ENCODE data around the gene SARS1.

The SARS1 gene

DNA sequence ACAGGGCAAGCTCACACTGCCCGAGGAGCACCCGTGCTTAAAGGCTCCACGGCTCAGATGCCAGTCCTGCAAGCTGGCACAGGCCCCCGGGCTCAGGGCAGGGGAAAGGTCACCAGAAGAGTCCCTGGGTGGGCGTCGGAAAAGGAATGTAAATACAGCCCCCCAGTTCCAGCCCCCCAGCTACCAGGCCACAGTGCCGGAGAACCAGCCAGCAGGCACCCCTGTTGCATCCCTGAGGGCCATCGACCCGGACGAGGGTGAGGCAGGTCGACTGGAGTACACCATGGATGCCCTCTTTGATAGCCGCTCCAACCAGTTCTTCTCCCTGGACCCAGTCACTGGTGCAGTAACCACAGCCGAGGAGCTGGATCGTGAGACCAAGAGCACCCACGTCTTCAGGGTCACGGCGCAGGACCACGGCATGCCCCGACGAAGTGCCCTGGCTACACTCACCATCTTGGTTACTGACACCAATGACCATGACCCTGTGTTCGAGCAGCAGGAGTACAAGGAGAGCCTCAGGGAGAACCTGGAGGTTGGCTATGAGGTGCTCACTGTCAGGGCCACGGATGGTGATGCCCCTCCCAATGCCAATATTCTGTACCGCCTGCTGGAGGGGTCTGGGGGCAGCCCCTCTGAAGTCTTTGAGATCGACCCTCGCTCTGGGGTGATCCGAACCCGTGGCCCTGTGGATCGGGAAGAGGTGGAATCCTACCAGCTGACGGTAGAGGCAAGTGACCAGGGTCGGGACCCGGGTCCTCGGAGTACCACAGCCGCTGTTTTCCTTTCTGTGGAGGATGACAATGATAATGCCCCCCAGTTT, 36.9 kb downstream of the SARS1 start:
- no peak for DNase-seq (ENCODE audit: low read depth)

DNA sequence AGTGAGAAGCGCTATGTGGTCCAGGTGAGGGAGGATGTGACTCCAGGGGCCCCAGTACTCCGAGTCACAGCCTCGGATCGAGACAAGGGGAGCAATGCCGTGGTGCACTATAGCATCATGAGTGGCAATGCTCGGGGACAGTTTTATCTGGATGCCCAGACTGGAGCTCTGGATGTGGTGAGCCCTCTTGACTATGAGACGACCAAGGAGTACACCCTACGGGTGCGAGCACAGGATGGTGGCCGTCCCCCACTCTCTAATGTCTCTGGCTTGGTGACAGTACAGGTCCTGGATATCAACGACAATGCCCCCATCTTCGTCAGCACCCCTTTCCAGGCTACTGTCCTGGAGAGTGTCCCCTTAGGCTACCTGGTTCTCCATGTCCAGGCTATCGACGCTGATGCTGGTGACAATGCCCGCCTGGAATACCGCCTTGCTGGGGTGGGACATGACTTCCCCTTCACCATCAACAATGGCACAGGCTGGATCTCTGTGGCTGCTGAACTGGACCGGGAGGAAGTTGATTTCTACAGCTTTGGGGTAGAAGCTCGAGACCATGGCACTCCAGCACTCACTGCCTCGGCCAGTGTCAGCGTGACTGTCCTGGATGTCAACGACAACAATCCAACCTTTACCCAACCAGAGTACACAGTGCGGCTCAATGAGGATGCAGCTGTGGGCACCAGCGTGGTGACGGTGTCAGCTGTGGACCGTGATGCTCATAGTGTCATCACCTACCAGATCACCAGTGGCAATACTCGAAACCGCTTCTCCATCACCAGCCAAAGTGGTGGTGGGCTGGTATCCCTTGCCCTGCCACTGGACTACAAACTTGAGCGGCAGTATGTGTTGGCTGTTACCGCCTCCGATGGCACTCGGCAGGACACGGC, 37.8 kb downstream of the SARS1 start:
- no peak for DNase-seq (ENCODE audit: low read depth)

DNA sequence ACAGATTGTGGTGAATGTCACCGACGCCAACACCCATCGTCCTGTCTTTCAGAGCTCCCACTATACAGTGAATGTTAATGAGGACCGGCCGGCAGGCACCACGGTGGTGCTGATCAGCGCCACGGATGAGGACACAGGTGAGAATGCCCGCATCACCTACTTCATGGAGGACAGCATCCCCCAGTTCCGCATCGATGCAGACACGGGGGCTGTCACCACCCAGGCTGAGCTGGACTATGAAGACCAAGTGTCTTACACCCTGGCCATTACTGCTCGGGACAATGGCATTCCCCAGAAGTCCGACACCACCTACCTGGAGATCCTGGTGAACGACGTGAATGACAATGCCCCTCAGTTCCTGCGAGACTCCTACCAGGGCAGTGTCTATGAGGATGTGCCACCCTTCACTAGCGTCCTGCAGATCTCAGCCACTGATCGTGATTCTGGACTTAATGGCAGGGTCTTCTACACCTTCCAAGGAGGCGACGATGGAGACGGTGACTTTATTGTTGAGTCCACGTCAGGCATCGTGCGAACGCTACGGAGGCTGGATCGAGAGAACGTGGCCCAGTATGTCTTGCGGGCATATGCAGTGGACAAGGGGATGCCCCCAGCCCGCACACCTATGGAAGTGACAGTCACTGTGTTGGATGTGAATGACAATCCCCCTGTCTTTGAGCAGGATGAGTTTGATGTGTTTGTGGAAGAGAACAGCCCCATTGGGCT, 38.6 kb downstream of the SARS1 start:
- DNase-seq (ENCODE audit: low read depth), result no peak

DNA sequence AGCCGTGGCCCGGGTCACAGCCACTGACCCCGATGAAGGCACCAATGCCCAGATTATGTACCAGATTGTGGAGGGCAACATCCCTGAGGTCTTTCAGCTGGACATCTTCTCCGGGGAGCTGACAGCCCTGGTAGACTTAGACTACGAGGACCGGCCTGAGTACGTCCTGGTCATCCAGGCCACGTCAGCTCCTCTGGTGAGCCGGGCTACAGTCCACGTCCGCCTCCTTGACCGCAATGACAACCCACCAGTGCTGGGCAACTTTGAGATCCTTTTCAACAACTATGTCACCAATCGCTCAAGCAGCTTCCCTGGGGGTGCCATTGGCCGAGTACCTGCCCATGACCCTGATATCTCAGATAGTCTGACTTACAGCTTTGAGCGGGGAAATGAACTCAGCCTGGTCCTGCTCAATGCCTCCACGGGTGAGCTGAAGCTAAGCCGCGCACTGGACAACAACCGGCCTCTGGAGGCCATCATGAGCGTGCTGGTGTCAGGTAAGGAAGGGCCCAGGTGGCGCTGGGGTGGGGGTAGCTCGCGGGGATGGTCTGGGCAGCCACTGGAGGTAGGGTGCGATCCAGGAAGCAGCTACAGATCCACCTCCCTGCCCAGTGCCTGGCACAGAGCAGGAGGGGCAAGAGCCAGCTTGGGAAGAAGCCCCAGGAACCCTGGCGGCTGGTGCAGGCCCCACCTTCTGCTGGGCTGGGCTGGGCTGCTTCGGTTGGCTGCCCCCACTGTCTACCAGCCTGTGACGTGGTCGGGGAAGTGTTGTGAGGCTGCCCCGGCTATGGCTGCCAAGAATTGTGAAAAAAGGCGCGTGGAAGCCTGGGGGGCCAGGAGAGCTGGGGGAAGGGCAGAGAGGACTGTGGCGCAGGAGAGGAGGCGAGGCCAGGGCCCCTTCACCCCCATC, 39.4 kb downstream of the SARS1 start:
- no peak for DNase-seq (ENCODE audit: low read depth)

DNA sequence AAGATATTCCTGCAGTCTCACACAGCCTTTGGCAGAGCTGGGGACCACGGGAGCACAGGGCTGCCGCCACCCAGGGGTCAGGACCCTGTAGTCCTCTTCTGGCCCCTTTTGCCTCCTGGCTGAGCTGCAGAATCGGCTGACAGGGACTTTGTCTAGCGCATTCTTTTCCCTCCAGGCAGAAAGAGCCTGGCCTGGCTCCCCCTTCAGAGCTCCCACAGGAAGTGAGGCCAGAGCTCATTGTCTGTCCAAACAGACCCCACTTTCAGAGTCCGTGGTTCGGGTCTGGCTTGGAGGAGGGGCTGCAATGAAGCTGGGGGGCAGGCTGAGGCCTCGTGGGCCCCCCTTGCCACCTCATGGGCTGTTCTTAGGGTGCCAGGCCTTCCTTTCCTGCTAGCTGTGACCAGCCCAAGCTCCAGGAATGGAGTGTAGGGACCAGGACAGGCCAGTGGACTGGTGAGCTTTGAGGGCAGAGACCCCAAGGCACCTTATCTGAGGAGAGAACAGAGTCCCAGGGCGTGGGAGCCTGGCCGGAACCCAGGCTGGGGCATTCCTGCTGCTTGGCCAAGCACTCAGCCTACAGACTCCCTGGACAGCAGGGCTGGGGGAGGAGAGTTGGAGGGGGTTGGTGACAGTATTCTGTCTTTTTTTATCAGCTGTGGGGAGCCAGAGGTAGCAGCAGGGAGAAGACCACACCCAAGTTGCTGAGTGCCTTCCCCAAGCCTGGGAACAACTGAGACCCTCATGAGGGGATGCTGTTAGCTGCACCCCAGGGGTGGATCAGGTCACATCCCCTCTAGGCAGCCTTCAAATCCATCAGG, 40.3 kb downstream of the SARS1 start:
- no peak for DNase-seq (ENCODE audit: low read depth)

DNA sequence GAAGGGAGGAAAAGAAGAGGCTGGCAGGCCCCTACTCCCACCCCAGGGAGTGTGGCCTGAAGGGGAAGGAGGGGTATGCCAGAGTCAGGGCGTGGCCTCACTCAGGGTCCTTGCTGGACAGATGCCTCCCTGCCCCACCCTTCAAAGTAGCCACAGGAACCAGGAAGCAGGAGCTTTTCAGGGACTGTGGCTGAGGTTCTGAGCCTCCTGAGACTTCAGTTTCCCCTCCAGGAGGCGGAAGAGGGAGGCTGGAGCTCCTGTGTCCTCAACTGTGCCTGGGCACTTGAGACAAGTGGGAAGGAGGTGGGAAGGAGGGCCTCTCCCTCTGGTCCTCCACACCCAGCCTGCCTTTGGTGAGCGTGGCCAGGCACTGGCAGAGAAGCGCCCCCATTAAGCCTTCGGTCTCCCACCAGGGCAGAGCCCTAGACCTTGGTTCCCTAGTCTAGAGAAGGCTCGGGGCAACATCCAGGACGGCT, 40.9 kb downstream of the SARS1 start:
- no peak for DNase-seq (ENCODE audit: low read depth)

DNA sequence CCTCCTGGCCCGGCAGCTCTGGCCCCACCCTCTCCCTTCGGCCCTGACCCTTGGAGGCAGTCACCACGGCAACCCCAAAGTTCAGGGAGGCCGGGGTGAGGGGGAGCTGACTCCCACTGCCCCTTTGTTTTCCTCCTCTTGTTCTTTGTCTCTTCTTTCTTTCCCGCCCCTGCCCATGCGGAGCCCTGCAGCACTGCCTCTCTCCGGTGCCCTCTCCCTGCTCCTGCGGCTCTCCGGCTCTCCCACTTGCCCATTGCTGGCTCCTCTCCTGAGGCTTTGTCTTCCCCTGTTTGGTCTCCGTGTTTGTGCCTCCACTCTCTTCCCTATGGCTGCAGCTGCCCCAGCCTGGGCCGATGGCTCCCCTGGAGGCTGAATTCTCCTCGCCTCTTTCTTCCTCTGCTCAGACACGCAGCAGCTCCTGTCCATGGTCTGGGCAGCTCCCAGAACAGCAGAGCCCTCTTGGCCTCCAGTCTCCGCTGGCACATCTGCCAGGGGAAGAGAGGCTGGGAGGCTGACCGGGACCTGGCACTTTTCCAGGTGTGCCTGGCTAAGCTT, 41.5 kb downstream of the SARS1 start:
- no peak for DNase-seq (ENCODE audit: low read depth)

DNA sequence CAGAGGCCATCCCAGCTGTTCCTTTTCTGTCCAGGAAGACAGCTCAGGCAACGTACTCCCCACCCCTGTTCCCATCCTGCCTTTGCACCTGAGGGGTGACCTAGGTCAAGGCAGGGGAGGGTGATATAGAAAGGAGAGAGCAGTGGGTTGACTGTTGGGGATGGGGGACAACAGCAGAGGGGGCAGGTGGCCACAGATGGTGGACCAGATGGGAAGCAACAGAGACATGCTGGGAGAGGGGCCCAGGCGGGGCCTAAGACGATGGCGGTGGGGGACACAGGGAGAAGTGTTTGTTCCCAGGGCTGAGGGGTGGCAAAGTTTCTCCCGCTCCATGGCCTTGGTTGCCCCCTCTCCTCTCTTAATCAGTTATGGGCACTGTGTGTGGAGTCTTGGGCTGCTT, 42.0 kb downstream of the SARS1 start:
- no peak for DNase-seq (ENCODE audit: low read depth)

DNA sequence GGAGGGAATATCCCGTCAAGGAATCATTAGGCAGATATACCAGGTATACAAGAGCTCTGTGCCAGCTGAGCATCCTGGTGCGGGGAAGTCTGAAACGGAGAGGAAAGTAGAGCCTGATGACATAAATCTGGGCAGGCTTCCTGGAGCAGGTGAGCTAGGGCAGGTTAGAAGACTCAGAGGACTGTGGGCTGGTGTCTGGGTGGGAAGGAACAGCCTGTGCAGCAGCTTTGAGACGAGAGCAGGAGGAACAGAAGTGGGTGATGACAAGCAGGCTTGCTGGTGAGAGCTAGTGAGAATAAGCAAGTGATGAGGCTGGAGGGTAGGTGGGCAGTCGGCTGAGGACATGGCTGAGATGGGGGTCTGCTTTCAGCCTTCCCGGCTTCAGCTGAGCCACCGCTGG, 42.4 kb downstream of the SARS1 start:
- no peak for DNase-seq (ENCODE audit: low read depth)

DNA sequence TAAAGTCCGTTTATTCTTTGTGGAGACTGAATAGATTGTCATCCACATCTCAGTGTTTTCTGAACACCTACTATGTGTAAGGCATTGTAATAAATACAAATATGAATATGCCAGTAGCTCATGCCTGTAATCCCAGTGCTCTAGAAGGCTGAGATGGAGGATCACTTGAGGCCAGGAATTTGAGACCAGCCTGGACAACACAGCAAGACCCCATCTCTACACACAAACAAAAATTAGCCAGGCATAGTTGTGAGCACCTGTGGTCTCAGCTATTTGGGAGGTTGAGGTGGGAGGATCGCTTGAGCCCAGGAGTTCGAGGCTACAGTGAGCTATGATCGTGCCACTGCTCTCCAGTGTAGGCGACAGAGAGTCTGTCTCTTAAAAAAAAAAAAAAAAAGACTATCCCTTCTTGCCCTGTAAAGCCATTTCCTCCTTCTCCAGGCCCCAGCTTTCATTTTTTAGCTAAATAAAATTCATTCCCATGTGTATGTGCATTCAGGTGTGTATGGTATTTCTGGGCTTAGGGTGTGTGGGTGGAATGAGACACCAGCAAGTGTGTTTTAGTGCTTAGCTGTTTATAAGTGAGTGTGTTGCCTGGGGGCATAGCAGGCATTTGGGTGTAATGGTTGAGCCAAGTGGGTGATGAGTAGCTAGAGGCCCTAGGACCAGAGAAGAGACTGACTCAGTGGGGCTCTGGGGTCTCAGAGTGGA, 43.4 kb downstream of the SARS1 start:
- DNase-seq (ENCODE audit: low read depth), result no peak

DNA sequence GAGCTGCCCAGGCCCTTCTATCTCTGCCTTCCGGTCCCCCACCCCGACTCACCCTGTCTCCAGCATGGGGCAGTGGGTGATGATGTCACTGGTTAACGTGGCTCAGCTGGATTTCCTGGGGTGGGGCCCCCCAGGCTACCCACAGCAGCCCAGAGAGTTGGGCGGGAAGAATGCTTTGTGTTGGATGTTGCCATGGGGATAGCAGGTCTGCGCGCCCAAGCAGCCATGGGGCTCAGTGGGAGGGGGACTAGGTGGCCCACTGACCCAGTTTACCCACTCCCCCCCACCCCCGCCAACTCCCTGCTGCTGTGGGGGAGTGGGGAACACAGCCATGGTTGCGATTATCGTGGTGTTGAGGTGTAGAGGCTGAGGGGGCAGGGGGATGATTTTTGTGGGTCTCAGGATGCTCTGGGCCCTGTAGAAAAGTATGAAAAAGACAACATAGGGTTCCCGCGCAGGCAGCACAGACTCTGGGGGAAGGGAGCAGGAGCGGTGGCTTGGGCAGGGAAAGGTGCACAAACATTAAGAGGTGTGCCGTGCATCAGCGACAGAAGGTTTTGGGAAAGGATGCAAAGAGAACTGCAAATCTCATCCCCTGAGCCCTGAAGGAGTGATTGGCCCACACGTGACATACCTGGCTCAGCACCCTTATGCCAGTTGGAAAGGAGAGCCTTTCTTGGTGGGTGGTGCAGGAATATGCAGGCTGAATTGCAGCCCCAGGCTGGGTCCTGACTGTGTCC, 44.1 kb downstream of the SARS1 start:
- no peak for DNase-seq (ENCODE audit: low read depth)

DNA sequence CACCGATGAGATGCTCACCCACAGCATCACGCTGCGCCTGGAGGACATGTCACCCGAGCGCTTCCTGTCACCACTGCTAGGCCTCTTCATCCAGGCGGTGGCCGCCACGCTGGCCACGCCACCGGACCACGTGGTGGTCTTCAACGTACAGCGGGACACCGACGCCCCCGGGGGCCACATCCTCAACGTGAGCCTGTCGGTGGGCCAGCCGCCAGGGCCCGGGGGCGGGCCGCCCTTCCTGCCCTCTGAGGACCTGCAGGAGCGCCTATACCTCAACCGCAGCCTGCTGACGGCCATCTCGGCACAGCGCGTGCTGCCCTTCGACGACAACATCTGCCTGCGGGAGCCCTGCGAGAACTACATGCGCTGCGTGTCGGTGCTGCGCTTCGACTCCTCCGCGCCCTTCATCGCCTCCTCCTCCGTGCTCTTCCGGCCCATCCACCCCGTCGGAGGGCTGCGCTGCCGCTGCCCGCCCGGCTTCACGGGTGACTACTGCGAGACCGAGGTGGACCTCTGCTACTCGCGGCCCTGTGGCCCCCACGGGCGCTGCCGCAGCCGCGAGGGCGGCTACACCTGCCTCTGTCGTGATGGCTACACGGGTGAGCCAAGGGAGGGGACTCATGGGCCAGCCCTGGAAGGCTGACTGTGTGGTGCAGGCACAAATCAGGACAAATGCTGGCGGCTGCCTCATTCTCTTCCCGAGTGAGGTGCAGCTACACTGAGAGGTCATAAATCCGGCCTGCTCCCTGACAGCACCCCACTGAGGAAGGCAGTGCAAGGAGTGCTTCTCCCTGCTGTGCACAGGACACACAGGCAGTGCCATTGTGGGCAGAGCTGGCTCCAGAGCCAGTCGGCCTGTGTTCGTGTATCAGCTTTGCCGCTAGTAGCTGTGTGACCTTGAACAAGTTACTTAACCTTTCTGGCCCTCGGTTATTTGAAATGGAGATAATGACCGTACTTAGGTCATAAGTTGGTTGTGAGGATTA, 45.1 kb downstream of the SARS1 start:
- no peak for DNase-seq (ENCODE audit: low read depth)

DNA sequence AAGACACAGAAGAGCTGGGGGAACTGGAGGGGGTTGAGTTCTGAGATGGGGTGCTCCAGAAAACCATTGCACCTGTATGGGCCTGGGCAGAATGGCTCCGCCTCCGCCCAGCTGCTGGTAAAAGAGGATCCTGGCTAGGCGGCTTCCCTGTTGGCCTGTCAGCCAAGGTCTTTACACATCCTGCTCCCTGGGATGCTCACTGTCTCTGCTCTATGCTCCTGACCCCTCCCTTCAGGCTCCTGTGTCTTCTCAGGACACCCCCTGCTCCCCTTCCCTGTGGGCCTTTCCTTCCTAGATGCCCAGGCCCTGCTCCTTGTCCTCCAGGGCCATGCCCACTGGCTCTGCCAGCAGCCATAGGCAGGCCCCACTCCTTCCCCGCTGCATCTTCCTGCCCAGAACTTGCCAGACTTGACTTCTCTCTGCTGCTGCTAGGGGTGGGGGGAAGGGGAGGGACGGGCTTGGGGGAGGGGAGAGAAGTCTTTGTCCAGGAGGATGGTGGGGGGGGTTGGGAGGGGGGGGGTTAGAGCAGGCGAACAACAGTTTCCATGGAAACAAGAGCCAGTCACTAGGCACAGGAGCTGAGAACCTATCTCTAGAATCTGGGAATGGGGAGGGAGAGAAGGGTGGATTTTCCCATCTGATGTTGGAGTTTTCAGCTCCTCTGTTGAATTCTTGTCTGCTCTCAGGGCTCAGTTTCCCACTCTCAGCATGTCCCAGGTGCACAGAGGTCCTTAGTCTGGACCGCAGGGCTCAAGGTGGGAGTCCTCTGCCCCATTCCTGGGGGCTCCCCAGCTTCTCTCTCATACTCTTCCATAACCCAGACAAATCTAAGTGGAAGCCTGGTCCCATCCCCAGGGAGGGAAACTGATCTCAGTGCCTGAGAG, 46.2 kb downstream of the SARS1 start:
- DNase-seq (ENCODE audit: low read depth), result no peak

DNA sequence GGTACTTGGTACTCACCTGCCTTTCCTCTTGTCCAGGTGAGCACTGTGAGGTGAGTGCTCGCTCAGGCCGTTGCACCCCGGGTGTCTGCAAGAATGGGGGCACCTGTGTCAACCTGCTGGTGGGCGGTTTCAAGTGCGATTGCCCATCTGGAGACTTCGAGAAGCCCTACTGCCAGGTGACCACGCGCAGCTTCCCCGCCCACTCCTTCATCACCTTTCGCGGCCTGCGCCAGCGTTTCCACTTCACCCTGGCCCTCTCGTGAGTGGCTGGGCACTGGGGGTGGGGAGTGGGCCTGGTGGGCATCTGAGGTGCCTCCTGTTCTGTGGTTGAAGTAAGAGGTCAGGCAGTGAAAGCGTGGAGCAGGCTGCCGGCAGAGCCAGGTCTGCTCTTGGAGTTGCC, 47.3 kb downstream of the SARS1 start:
- no peak for DNase-seq (ENCODE audit: low read depth)

DNA sequence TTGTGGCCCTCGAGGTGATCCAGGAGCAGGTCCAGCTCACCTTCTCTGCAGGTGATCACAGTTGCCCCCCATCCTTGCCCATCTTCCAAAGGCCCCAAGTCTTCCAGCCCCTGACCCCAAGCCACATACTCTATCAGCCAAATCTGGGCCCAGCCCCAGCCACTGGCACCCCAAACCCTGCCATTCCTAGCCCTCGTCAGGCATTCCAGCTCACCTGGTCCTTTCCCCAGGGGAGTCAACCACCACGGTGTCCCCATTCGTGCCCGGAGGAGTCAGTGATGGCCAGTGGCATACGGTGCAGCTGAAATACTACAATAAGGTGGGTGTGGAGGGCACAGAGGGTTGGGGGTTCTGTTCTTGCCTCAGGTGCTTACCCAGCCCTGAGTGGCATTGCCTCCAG, 47.9 kb downstream of the SARS1 start:
- DNase-seq (ENCODE audit: low read depth), result no peak

DNA sequence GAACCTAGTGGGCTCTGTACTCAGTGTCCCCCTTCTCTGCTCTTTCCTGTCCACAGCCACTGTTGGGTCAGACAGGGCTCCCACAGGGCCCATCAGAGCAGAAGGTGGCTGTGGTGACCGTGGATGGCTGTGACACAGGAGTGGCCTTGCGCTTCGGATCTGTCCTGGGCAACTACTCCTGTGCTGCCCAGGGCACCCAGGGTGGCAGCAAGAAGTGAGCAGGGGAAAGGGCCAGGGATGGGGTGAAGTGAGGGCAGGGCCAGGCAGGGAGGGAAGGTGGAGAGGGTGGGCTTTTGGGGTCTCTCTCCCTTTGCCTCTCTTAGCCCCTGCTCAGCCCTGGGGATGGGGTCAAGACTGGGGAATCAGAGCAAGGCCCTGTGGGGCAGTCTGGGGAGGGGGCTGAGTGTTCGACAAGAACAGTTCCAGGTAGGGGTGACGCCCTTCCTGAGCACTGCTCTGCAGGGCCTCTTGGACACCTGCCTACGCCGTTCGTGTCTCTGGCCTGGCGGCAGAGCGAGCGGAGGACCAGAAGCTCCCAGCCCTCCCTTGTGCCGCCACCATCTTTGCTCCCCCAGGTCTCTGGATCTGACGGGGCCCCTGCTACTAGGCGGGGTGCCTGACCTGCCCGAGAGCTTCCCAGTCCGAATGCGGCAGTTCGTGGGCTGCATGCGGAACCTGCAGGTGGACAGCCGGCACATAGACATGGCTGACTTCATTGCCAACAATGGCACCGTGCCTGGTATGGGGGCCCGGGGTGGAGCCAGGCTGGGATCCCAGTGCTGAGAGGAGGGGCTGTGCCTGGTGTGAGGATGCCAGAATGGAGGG, 48.7 kb downstream of the SARS1 start:
- no peak for DNase-seq (ENCODE audit: low read depth)
